HG03139 (cell line): Measurements from ENCODE around the gene TIMP2.
"Not testable (repeated sequence)": the region's sequence is repeated elsewhere in the genome, so short reads cannot be mapped to it uniquely, and the experiment has no call there.

Source experiments
- ATAC-seq: cut with Tn5 transposase; IDR thresholded peaks from one replicate; pipeline ENCODE4 v1.9.1; 2021; ENCODE audit not compliant: unreplicated experiment

The TIMP2 gene

DNA sequence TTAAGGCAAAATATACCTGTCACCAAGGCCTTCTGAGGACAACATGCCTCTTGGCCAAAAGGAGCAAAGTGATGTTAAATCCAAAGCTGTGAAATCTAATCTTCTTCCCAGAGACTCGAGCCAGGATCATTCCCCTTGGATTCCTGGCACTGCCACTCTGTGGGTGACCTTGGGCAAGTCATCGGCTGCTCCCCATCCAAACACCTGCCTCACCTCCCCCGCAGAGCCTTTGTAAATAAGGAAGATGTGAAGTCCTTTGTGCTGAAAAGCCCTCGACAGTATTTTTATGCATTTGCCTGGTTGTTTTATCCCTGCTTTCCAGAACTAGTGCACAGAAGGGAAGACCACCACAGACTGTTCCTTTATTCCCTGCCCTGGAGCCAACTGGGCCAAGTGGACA is 16.8 kb downstream of the TIMP2 start:
- no peak for ATAC-seq

DNA sequence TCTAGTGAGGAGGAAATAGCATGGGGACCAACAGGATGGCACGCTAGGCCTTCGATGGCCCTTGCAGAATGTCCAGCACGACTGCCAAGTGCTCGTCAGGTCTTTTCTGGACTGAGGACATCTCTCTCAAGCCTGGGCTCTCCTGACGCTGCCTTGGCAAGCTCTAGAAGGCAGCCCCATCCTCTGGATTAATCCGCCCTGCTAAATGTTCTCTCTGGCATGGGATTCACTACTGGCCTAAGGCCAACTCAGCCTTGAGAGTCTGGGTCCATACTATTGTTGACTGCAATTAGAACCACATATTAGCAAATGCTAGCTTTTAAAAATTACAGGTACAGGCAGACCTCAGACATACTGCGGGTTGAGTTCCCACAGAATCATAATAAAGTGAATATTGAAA is 19.6 kb downstream of the TIMP2 start:
- no peak for ATAC-seq

DNA sequence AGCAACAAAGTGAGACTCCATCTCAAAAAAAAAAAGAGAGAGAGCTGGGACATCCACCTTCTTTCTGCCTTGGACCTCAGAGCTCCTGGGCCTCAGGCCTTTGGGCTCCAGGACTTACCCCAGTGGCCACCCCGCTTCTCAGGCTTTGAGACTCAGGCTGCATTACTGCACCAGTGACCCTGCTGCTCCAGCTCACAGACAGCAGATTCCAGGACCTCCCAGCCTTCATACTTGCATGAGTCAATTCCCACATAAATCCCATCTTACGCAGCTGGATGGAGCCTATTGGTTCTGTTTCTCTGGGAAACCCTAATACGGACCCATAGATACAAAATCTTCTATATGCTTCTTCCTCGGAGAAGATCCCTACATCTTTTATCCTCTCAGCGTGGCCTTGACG is 20.1 kb downstream of the TIMP2 start:
- no peak for ATAC-seq

DNA sequence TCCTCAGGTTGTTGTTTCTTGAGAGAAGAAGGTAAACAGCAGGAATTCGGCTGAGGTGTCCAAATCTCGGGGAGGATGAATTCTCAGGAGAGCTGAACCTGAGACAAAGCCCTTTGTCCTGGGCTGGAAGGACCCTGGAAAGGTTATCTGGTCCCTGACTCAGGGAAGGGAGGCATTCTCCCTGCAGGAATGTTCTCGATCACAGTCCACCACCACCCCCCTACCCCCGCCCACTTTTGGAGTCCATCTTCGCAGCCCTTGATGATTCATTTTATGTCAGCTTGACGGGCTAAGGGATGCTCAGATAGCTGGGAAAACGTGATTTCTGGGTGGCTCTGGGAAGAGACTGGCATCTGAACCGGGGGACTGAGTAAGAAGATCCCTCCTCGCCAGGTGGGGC is 20.8 kb downstream of the TIMP2 start:
- no peak for ATAC-seq

DNA sequence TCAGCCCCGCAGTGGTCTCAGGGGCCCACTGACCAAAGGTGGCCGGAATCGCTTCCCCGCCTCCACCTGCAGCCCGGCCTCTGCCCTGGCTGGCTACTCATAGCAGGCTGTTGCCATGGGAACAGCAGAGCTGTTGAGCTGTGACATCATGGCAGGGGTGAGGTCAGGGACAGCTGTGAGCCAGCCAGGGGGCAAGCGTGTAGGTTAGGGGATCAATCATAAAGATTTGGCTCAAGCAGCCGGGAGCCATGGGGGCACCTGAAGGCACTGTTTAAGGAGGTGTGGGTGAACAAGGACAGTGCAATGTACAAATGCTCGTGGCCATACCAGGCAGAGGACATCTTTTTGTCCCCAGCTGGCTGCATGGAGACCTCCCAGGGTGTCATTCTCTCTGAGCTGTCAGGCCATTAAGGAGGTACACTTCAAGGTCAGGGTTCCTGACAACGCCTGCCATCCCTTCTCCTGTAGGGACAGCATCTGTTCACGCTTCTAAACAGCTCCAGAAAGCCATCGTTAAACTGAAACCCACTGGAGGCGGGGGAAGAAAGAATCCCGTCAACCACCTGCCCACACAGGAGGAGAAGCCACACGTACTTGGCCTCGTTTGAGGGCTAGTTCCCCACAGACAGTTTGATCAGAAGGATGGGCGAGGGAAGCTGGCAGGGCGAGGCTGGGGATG is 21.9 kb downstream of the TIMP2 start, which contains the start of gene CEP295NL:
Gene CEP295NL, minus strand, starts transcription at position 101 of the 679 bp plus-strand sequence. CDS start 1,373 bp downstream, outside the sequence.
- no peak for ATAC-seq

DNA sequence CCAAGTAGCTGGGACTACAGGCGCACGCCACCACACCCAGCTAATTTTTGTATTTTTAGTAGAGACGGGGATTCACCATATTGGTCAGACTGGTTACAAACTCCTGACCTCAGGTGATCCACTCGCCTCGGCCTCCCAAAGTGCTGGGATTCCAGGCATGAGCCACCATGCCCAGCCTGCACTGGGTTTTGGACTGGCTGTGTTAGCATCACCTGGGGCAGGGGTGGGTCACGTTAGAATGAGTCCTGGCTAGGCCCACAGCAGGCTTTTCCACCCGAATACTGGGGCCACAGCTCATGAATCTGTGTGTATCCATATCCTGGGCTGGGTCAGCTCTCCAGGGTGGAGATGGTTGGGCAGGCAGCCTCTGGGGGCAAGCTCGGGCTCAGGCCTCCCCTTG is 23.0 kb downstream of the TIMP2 start:
- ATAC-seq = not testable (repeated sequence)

DNA sequence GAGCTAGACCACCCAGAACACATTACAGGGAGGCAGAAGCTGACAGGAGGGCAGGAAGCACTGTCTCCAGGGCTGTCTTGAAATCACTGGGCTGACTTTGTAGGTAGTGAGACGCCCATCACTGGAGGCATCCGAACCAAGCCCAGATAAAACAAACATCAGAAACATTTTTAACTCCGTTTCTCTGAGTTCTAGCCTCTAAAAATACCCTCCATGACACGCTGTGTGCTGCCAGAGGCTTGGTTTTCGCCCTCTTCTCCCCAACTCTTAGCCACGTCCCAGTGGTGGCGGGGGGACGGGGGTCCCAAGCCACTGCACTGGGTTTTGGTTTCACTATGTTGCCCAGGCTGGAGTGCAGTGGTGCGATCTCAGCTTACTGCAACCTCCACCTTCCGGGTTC is 23.4 kb downstream of the TIMP2 start:
- ATAC-seq = no peak

DNA sequence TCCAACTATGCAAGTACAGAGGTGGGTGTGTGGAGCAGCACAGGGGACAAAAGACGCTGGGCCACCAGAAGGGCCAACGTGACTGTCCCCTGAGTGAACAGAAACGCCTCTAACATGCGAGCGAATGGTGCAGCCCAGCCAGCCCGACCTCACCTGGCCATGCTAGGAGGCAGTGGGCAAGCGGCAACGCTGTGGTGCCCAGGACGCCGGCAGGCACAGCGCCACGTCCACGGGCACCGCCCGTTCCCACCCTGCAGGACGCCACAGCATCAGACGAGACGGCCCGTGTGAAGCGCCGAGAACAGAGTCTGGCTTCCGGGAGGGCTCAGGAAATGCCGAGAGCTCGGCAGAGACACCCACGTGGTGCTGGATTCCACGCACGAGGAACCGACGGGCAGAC is 24.4 kb downstream of the TIMP2 start:
- ATAC-seq = no peak

DNA sequence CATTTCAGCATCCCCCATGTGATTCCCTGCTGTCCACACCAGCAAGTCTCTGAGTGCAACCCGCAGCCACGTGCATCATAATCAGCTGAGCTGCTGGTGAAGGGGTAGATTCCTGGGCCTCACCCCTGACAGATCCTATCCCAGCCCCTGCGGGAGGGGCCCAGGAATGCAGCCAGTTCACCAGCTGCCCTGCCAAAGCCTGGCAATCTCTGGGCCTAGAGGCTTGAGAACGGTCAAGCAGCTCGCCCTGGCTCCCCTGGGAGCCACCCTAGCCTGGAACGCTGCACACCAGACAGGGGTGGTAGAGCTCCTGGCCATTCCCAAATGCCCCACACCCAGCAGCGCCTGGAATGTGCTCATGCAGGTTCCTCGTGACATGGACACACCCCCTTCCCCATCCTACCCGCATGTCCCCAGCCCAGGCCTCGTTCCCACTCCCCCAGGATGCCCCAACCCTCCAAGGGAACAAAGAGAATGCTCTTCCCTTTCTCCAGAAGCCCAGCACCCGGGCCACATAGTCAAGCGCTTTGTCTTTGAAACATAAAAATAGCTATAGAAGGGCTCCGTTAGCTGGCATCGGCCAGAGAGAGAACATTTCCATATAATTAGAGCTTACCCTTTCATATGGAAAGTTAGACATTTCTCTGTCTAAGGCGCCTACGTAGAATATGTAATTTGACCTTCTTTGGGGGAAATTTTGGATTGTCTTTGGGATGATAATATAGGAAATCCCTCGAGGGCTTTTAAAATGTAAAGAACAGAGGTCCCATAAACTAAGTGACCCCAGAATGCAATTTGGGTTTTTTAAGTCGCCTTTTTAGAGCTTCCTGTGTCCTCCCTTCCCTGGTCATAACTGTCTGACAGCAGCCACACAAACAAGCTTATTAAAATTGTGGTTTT is 25.6 kb downstream of the TIMP2 start:
- ATAC-seq = no peak

DNA sequence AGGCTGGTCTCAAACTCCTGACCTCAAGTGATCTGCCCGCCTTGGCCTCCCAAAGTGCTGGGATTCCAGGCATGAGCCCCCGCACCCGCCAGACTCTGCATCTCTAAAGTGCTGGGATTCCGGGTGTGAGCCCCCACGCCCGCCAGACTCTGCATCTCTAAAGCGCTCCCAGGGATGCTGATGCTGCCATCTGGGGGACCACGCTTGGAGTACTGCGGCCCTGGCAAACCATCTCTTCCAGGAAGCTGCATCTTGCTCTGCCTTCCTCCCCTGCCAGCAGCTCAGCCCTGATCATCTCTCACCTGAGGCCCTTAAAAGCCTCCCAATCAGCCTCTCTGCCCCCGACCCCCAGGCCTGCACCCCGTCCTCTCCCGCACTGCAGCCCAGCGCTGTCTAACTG is 26.2 kb downstream of the TIMP2 start:
- no peak for ATAC-seq

DNA sequence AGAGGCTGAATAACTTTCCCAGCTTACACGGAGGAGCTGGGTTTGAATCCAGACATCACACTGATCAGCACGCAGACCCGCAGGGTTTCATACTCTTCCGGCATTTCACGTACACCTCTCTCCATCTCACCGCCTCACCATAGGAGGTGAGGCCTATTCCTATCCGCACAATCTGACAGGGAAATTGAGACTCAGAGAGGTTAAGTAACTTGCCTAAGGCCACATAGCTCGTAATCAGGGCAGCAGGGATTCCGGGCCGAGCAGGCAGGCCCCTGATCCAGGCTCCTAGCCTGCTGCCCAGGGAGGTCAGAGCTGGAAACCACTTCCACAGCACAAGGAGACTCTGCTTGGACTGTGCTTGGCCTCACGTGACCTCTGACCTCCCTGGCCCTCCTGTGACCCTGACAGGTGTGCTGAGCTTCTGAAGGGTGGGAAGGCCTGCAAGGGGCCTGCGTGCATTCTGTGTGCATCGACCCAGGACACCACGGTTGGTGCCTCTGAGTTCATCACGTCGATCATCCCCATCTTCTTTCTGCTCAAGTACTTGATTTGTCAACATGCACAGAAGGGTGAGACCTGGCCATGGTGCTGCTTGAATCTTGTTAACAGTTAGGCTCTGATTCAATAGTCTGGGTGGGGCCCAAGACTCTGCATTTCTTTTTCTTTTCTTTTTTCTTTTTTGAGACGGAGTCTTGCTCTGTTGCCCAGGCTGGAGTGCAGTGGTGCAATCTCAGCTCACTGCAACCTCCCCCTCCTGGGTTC is 26.9 kb downstream of the TIMP2 start:
- no peak for ATAC-seq

DNA sequence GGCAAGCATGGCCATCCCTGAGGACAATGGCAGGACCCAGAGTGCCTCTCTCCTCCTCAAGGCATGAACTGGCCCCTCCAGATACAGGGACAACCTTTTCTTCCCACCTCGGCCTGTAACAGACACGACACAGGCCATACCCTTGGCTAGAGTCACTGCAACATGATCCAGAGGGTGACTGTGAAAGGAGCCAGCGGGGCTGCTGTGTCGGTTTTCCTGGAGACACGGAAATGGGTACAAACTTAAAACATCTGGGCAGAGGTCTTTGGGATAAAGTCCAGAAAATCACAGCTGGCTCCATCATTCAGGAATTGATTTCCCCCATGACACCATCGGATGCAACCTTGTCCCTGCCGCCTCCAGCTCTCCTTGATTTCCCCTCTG is 27.5 kb downstream of the TIMP2 start:
- ATAC-seq = no peak

DNA sequence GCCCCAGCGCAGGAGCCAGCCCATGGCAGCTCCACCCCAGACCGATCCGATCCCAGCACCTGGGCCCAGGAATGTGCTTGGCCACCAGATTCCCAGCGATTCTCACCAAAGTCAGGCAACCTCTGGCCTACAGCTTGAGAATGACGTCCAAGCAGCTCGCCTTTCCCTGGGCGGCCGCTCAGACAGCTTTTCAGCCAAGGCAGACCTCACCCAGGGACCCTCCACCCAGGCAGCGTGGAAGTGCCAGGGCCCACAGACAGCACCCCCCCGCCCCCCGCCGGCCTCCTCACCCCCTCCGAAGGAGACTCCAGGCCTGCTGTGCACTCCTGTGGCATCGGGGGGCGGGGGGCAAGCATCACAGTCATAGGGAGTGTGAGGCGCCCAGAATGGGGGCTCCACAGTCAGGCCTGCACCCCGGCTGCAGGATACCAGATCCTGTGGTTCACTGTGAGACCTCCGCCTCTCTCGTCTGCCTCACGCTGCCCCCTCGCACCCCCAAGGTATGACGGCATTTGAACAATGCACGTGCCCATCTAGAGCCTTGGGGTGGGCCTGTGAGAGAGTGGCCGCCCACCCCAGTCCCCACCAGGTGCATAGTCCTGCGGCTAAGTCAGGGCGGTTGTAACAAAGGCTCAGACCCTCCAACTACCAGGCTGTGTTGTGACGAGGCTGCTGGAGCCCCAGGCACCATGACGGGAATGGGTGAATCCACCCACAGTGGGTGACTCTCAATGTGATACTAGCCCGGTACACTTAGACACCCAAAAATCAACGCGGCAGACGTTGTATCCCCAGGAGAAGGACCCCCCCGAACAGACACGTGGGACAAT is 28.1 kb downstream of the TIMP2 start:
- no peak for ATAC-seq

DNA sequence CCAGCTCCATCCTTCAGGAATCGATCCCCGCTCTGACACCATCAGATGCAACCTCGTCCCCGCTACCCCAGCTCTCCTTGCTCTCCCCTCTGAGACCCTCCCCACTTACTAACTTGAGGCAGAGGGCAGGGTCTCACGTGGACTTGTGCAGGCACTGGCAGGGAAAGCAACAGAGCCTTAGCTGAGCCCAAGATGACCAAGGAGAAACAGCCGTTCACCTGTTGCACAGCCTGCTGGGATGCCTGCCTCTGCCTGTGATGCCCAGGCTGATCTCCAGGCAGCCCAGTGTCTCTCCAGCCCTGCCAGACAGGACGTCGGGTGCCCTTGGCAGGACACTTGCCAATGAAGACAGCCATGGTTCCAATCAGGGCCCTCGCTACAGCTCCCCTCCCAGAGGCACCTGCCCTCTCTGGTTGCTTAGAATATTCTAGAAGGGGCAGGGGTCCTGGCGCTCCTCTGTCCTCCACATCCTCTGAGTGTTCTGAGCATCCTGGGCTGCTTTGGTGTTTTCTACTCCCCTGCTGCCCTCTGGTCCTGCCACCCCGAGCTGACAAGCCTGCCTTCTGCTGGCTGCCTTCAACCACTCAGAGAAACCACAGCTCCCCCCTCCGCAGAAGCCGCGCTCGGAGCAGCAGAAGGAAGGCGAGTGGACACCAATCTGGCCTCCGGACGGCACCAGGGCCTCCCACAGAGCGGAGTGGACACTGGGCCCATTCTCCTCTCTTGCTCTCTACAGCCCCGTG is 28.9 kb downstream of the TIMP2 start:
- ATAC-seq = no peak

DNA sequence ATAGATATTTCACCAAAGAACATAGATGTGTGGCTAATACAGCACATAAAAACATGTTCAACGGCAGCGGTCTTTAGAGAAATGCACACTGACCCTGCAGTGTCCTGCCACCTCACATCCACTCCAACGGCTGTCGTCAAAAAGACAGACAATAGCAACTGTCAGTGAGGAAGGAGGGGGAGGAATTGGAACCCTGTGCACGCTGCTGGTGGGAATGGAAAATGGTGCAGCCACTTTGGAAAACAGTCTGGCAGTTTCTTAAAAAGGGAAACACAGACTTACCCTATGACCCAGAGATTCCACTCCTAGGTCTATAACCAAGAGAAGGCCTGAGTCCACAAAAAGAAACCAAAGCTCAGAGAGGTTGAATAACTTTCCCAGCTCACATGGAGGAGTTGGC is 29.9 kb downstream of the TIMP2 start:
- no peak for ATAC-seq

DNA sequence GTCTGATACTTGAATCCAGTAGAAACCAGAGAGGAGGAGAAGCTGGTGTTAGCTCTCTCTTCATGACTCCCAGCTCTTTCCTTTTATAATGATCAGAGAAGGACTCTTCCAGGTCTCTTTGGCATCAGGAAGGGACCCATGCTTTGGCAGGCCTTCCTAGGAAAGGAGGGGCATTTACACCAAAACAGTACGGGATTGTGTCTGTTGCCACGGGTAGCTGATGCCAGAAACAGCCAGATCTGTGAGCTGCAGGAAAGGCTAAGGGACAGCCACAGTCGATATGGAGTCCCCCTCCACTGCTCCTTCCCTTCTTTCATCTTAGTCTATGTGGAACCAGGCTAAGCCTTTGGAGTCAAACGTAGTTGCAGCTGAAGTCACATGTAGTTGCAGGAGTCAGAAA is 31.5 kb downstream of the TIMP2 start:
- ATAC-seq = no peak

DNA sequence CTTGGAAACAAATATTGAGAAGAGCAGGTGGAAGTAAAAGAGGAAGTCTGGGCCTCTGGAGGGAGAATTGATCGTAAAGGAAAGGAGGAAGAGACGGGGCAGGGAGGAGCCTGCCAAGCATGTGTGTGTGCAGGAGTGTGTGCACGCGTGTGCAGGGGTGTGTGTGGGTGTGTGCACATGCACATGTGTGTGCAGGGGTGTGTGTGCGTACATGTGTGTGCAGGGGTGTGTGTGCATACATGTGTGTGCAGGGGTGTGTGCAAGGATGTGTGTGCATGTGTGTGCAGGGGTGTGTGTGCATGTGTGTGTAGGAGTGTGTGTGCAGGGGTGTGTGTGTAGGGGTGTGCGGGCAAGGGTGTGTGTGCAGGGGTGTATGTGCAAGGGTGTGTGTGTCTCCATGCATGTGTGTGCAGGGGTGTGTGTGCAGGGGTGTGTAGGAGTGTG is 32.2 kb downstream of the TIMP2 start:
- no peak for ATAC-seq

DNA sequence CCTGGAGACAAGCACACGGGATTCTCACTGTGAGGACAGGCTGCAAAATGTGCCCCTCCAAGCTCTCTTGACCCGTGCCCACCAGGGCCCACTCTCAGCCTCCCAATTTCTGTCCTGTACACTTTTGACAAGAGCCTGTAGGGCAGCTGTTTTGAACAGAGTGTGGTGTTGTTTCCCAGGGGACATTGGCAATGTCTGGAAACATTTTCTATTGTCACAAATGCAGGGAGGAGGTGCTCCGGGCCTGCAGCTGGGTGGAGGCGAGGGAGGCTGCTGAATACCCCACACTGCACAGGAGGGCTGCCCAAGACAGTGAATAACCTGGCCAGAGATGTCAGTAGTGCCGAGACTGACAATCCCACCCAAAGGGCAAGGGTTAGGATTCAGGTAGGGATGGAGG is 32.7 kb downstream of the TIMP2 start:
- no peak for ATAC-seq

DNA sequence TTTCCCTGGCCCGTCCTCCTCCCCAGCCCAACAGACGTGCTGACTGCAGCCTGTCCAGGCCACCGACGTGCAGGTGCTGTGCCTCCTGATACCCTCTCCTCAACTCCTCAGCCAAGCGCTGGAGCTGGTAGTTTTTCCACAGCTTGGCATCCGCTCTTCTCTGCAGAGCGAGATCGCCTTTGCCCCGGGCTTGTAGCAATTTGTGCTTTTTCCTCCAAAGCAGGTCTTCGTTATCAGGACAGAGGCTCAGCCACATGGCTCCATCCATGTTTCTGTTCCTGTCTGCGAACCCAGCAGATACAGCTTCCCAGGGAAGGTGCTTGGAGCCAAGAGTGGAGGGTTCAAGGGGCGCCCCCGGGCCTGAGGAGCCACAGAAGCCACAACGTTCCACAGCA is 33.1 kb downstream of the TIMP2 start:
- no peak for ATAC-seq
